Endothelial cell of umbilical vein (primary cell): ENCODE data around the gene SH2D3C. TPM values are rescaled to one million over a fixed set of nuclear protein-coding genes. Genes with fewer than 3 reads are reported as not detected.

Experiments used
- BruUV-seq: library from RNA; stranded (reverse); fragments of 400-500 nt; replicated peaks from 2 replicates; lab custom pipeline; 2021; lab: Mats Ljungman, UMichigan
- CTCF ChIA-PET: fragments of 300-600, 350-600 bp; sonication (Branson Sonifier 250); formaldehyde crosslinking; loops from one replicate; lab custom pipeline; 2021; ENCODE audit warnings: antibody characterized with exemption, inconsistent platforms; lab: Charles Lee
- POLR2A ChIA-PET: fragments of 300-600, 350-600 bp; sonication (Branson Sonifier 250); formaldehyde crosslinking; loops from one replicate; lab custom pipeline; 2021; ENCODE audit warnings: antibody characterized with exemption, inconsistent platforms; lab: Charles Lee
- DNase-seq: peaks from one replicate; pipeline ENCODE4 v3.0.0-alpha.2; 2011; ENCODE audit warnings: low read depth, low spot score
- FAIRE-seq: peaks from 2 replicates; lab custom pipeline; 2011; peaks lifted over from hg19 to GRCh38; lab: Jason Lieb, UNC
- H2AFZ ChIP-seq: 2 replicates; pipeline ENCODE4 v1.6.0; 2012; ENCODE audit warnings: low read depth, low read length, control low read depth, inconsistent platforms
- H3K27ac ChIP-seq: 2 replicates; pipeline ENCODE4 v1.5.1; 2011; ENCODE audit warnings: low read depth, mild to moderate bottlenecking, control low read depth, low read length, moderate library complexity; ENCODE audit not compliant: insufficient read depth
- H3K27me3 ChIP-seq, 2 experiments: 2 replicates each; pipeline versions ENCODE4 v1.6.0 to v1.6.1; 2011; ENCODE audit warnings: low read length in 2 of 2, mixed read lengths in 1 of 2; ENCODE audit not compliant: control insufficient read depth in 2 of 2, insufficient read depth in 2 of 2
- H3K36me3 ChIP-seq, 2 experiments: 2 replicates in 1 of 2; 3 replicates in 1 of 2; pipeline ENCODE4 v1.5.1; 2011; ENCODE audit warnings: low read length in 2 of 2, mild to moderate bottlenecking in 1 of 2, moderate library complexity in 1 of 2; ENCODE audit not compliant: control insufficient read depth in 2 of 2, insufficient read depth in 2 of 2; ENCODE audit errors: extremely low read depth in 1 of 2
- H3K4me1 ChIP-seq: 3 replicates; pipeline ENCODE4 v1.5.1; 2011; ENCODE audit warnings: mild to moderate bottlenecking, low read length; ENCODE audit not compliant: control insufficient read depth, insufficient read depth; ENCODE audit errors: extremely low read depth
- H3K4me2 ChIP-seq: 2 replicates; pipeline ENCODE4 v1.6.1; 2011; ENCODE audit warnings: low read length, control low read depth, mixed read lengths; ENCODE audit not compliant: insufficient read depth
- H3K4me3 ChIP-seq, 3 experiments: fragments of 200-600 bp in 1 of 3; sonication (generic), shearing (Covaris generic) in 1 of 3; replicated peaks in 1 of 3; 2 replicates each; pipeline ENCODE4 v1.5.1; 2011 to 2016; ENCODE audit warnings: control low read depth in 3 of 3, low read length in 3 of 3, mild to moderate bottlenecking in 2 of 3, inconsistent platforms in 1 of 3, low read depth in 1 of 3, moderate library complexity in 1 of 3; ENCODE audit not compliant: insufficient read depth in 1 of 3
- H3K79me2 ChIP-seq: 2 replicates; pipeline ENCODE4 v1.6.0; 2012; ENCODE audit warnings: low read length, inconsistent platforms; ENCODE audit not compliant: control insufficient read depth, insufficient read depth
- H3K9ac ChIP-seq: replicated peaks from 2 replicates; pipeline ENCODE3; 2011; ENCODE audit warnings: low read length, control low read depth; ENCODE audit not compliant: insufficient read depth; ENCODE audit errors: extremely low read depth
- H3K9me1 ChIP-seq: replicated peaks from 3 replicates; pipeline ENCODE4 v1.6.0; 2011; ENCODE audit warnings: mild to moderate bottlenecking, low read length; ENCODE audit not compliant: control insufficient read depth, insufficient read depth; ENCODE audit errors: extremely low read depth
- H3K9me3 ChIP-seq: replicated peaks from 2 replicates; pipeline ENCODE4 v1.5.1; 2012; ENCODE audit warnings: low read length, inconsistent platforms; ENCODE audit not compliant: control insufficient read depth, insufficient read depth
- H4K20me1 ChIP-seq: replicated peaks from 2 replicates; pipeline ENCODE3; 2011; ENCODE audit warnings: mild to moderate bottlenecking, low read length; ENCODE audit not compliant: control insufficient read depth, insufficient read depth; ENCODE audit errors: extremely low read depth
- CTCF ChIP-seq, 2 donors: IDR thresholded peaks; 1 replicate in 1 of 2; 2 replicates in 1 of 2; pipeline ENCODE4 v1.5.1; 2011; ENCODE audit warnings: low read length in 2 of 2, mild to moderate bottlenecking in 2 of 2, moderate library complexity in 2 of 2, control low read depth in 1 of 2, inconsistent platforms in 1 of 2, low read depth in 1 of 2; ENCODE audit not compliant: insufficient read depth in 1 of 2; ENCODE audit errors: extremely low read depth in 1 of 2
- EZH2 ChIP-seq: IDR thresholded peaks from 2 replicates; pipeline ENCODE4 v1.6.1; 2012; ENCODE audit warnings: borderline replicate concordance, low read depth, mild to moderate bottlenecking, moderate library complexity, low read length, inconsistent platforms; ENCODE audit not compliant: severe bottlenecking
- FOS ChIP-seq: IDR thresholded peaks from 2 replicates; pipeline ENCODE4 v1.6.1; 2011; ENCODE audit warnings: mild to moderate bottlenecking, low read length, moderate library complexity, borderline replicate concordance; ENCODE audit not compliant: insufficient read depth
- GATA2 ChIP-seq: IDR thresholded peaks from 2 replicates; pipeline ENCODE4 v1.7.0; 2011; ENCODE audit warnings: low read depth, mild to moderate bottlenecking, moderate library complexity, mixed read lengths, low read length; ENCODE audit not compliant: insufficient read length, insufficient read depth
- JUN ChIP-seq: IDR thresholded peaks from 2 replicates; pipeline ENCODE4 v1.6.1; 2011; ENCODE audit warnings: borderline replicate concordance, low read depth; ENCODE audit not compliant: insufficient read length, insufficient read depth
- MAX ChIP-seq: IDR thresholded peaks from 2 replicates; pipeline ENCODE4 v1.6.1; 2011; ENCODE audit not compliant: insufficient read depth, insufficient read length
- MYC ChIP-seq: IDR thresholded peaks from one replicate; pipeline ENCODE4 v1.6.1; 2011; ENCODE audit warnings: mild to moderate bottlenecking, low read depth, low read length
- POLR2A ChIP-seq: IDR thresholded peaks from 2 replicates; pipeline ENCODE4 v1.6.1; 2012; ENCODE audit warnings: low read depth, mild to moderate bottlenecking, control low read depth, low read length
- POLR2AphosphoS5 ChIP-seq: IDR thresholded peaks from 2 replicates; pipeline ENCODE4 v1.6.1; 2012; ENCODE audit warnings: low read depth, mild to moderate bottlenecking, control low read depth, low read length, moderate library complexity; ENCODE audit not compliant: insufficient read depth
- dilution Hi-C: fragments of 300-500 bp; cut with MboI; formaldehyde crosslinking; loops from one replicate; pipeline ENCODE4 v1.15.0; 2019; ENCODE audit warnings: low sequenced_read_pairs; ENCODE audit not compliant: extremely low pct_ligation_motif_present
- intact Hi-C: fragments of 100-400 bp; cut with micrococcal nuclease; formaldehyde crosslinking; loops from one replicate; pipeline ENCODE4 v1.10.0; 2022
- polyA plus RNA-seq, 4 experiments: library from polyadenylated mRNA; depleted of rRNA in 3 of 4; stranded (reverse) in 3 of 4; unstranded in 1 of 4; fragments of >200 nt; gene quantifications; 2 replicates each; pipeline versions ENCODE4 v1.2.1 to v1.2.3, GENCODE V29; 2011 to 2012; ENCODE audit warnings: missing spikeins in 1 of 4
- total RNA-seq: library from RNA; stranded (reverse); gene quantifications from 2 replicates; pipeline ENCODE4 v1.2.3, GENCODE V29; 2021

The SH2D3C gene
- total and polyA plus RNA-seq, 2 donors (not counting 3 experiments of a cell fraction or from before 2014, with no cell fraction given), result 95.0 to 173 TPM

- Histone ChIP-seq H3K79me2 (no peaks in the 10 kb centered on the region), H3K4me2 (no peak overlapping the region), H3K9me1 (no peaks in the 10 kb centered on the region), H3K27me3 (no peaks in the 10 kb centered on the region), H3K9ac (no peak overlapping the region), H4K20me1 (no peaks in the 10 kb centered on the region), H3K36me3 (no peaks in the 10 kb centered on the region), H3K4me1 (no peaks in the 10 kb centered on the region), H3K9me3 (no peaks in the 10 kb centered on the region), H2AFZ (no peak overlapping the region), H3K27ac (no peak overlapping the region), H3K4me3 (no peak overlapping the region)
- FAIRE-seq, result no peak
- no peak for DNase-seq
- intact Hi-C loops (loop anchor here (5.0 kb wide), 1 partner anchor 86 kb away; the partner anchor contains the start of gene STXBP1), dilution Hi-C loops (no loop called here)
- no peak for TF ChIP-seq MAX
- TF ChIP-seq CTCF (IDR thresholded peaks at IDR 0.05; ENCODE audit: extremely low read depth in 1 of 2, insufficient read depth in 1 of 2, low read depth in 1 of 2, low read length in 2 of 2), result no peak
- TF ChIP-seq EZH2, result no peak
- no peak for TF ChIP-seq POLR2A
- no peak for TF ChIP-seq JUN
- TF ChIP-seq FOS, result no peak
- TF ChIP-seq POLR2AphosphoS5, result no peak
- TF ChIP-seq GATA2, result no peak
- no peak for TF ChIP-seq MYC
- CTCF ChIA-PET, result interaction anchor here (0.5 to 1.4 kb wide), 3 partner anchors 8 to 96 kb away, joined by 3 read pairs; no protein-coding TSS in a partner anchor
- POLR2A ChIA-PET, result no interaction called here
- no TSS peak for BruUV-seq
Observed at GRCh38 chr9:127698386-127698785, 80.1 kb downstream of the SH2D3C start.
